Neural cell (in vitro differentiated cells): ENCODE results near the gene ST3GAL3.

Experiments
- EP300 ChIP-seq: fragments of 450-650 bp; conservative IDR thresholded peaks from 2 replicates; pipeline ENCODE4 v1.6.1; 2014; ENCODE audit warnings: antibody characterized with exemption, mild to moderate bottlenecking, moderate library complexity; ENCODE audit not compliant: poor library complexity, severe bottlenecking
- TF ChIP-seq, protein P1 (sequence below): fragments of 450-650 bp; IDR thresholded peaks from 2 replicates; pipeline ENCODE4 v1.5.1; 2014; ENCODE audit warnings: antibody characterized with exemption, mild to moderate bottlenecking, moderate library complexity; ENCODE audit not compliant: poor library complexity, severe bottlenecking

- TF ChIP-seq, protein P1, sequence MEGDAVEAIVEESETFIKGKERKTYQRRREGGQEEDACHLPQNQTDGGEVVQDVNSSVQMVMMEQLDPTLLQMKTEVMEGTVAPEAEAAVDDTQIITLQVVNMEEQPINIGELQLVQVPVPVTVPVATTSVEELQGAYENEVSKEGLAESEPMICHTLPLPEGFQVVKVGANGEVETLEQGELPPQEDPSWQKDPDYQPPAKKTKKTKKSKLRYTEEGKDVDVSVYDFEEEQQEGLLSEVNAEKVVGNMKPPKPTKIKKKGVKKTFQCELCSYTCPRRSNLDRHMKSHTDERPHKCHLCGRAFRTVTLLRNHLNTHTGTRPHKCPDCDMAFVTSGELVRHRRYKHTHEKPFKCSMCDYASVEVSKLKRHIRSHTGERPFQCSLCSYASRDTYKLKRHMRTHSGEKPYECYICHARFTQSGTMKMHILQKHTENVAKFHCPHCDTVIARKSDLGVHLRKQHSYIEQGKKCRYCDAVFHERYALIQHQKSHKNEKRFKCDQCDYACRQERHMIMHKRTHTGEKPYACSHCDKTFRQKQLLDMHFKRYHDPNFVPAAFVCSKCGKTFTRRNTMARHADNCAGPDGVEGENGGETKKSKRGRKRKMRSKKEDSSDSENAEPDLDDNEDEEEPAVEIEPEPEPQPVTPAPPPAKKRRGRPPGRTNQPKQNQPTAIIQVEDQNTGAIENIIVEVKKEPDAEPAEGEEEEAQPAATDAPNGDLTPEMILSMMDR = no peak
- TF ChIP-seq EP300 = no peak
Measured at GRCh38 chr1:43933386-43934100, 226.2 kb downstream of the ST3GAL3 start, which contains the start of gene ARTN.
